DOHH2 (cell line): ENCODE results near the gene SEL1L.
"Not testable (repeated sequence)": the region's sequence is repeated elsewhere in the genome, so short reads cannot be mapped to it uniquely, and the experiment has no call there.

ENCODE experiments used
- H3F3A ChIP-seq: fragments of 200-600 bp; sonication (generic), shearing (Covaris generic); 2 replicates; pipeline ENCODE4 v1.6.0; 2016; ENCODE audit warnings: antibody characterized with exemption, mild to moderate bottlenecking; ENCODE audit not compliant: control insufficient read depth, insufficient read depth
- H3K27ac ChIP-seq: fragments of 200-600 bp; sonication (generic); 2 replicates; pipeline ENCODE4 v1.5.1; 2014; ENCODE audit warnings: low read depth, mild to moderate bottlenecking, low read length, moderate library complexity
- H3K27me3 ChIP-seq: fragments of 200-600 bp; sonication (generic); 2 replicates; pipeline ENCODE4 v1.6.1; 2014; ENCODE audit warnings: mild to moderate bottlenecking, low read length, mixed read lengths; ENCODE audit not compliant: control insufficient read depth
- H3K36me3 ChIP-seq: fragments of 200-600 bp; sonication (generic); 2 replicates; pipeline ENCODE4 v1.6.1; 2014; ENCODE audit warnings: mild to moderate bottlenecking, low read length, moderate library complexity, mixed read lengths; ENCODE audit not compliant: control insufficient read depth
- H3K4me1 ChIP-seq: fragments of 200-600 bp; sonication (generic); 2 replicates; pipeline ENCODE4 v1.6.1; 2014; ENCODE audit warnings: mild to moderate bottlenecking, low read length, mixed read lengths; ENCODE audit not compliant: control insufficient read depth
- H3K4me2 ChIP-seq: fragments of 200-600 bp; sonication (generic); 2 replicates; pipeline ENCODE4 v1.6.0; 2014; ENCODE audit warnings: mild to moderate bottlenecking, low read length, moderate library complexity
- H3K4me3 ChIP-seq: fragments of 200-600 bp; sonication (generic); 2 replicates; pipeline ENCODE4 v1.5.1; 2014; ENCODE audit warnings: mild to moderate bottlenecking, low read length, mixed read lengths
- H3K79me2 ChIP-seq: fragments of 200-600 bp; sonication (generic); 2 replicates; pipeline ENCODE4 v1.6.1; 2014; ENCODE audit warnings: mild to moderate bottlenecking, low read length, mixed read lengths; ENCODE audit not compliant: control insufficient read depth
- H3K9me2 ChIP-seq: fragments of 200-600 bp; sonication (generic); replicated peaks from 2 replicates; pipeline ENCODE4 v1.6.1; 2014; ENCODE audit warnings: mild to moderate bottlenecking, low read length, mixed read lengths; ENCODE audit not compliant: control insufficient read depth
- H3K9me3 ChIP-seq: fragments of 200-600 bp; sonication (generic); 2 replicates; pipeline ENCODE4 v1.6.1; 2014; ENCODE audit warnings: antibody characterized with exemption, low read length, mixed read lengths; ENCODE audit not compliant: control insufficient read depth, insufficient read depth
- H4K20me1 ChIP-seq: fragments of 200-600 bp; sonication (generic); 2 replicates; pipeline ENCODE4 v1.6.0; 2014; ENCODE audit warnings: low read depth, mild to moderate bottlenecking, antibody characterized with exemption, low read length, moderate library complexity; ENCODE audit not compliant: control insufficient read depth, insufficient read depth
- EZH2phosphoT487 ChIP-seq: fragments of 200-600 bp; sonication (generic); IDR thresholded peaks from 2 replicates; pipeline ENCODE4 v1.6.1; 2017; ENCODE audit warnings: borderline replicate concordance, mild to moderate bottlenecking, antibody characterized with exemption, low read length, moderate library complexity, mixed read lengths
- TF ChIP-seq, protein P1 (sequence below): fragments of 200-600 bp; sonication (generic); IDR thresholded peaks from one replicate; pipeline ENCODE4 v1.5.1; 2014; ENCODE audit warnings: antibody characterized with exemption, mild to moderate bottlenecking, low read depth, low read length; ENCODE audit not compliant: poor library complexity, severe bottlenecking

SEL1L gene

DNA sequence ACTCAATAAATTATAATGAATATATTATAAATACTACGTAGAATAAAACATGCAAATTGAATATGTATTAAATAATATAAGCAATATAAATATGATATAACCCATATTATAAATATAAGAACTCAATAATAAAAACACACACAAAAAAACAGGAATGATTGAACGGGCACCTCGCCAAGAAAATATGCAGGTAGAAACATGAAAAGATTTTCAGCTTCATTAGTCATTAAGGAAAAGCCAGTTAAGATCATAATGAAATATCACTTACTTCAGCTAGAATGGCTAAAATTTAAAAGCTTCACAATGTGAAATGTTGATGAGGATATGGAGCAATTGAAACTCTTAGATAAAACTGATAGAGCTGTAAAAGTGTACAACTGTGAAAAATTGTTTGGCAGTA lies 17.8 kb upstream of the SEL1L start:
- Histone ChIP-seq H3K79me2 (no peaks in the 10 kb centered on the region), H3K9me3 (no peaks in the 10 kb centered on the region), H4K20me1 (no peaks in the 10 kb centered on the region), H3K9me2 (no peaks in the 10 kb centered on the region), H3K4me3 (no peak overlapping the region), H3K27ac (no peak overlapping the region), H3K36me3 (no peaks in the 10 kb centered on the region), H3K4me2 (no peak overlapping the region), H3F3A (no peaks in the 10 kb centered on the region), H3K4me1 (peaks cover 5% of the 10 kb centered on the region), H3K27me3 (no peaks in the 10 kb centered on the region)
- TF ChIP-seq, protein P1, sequence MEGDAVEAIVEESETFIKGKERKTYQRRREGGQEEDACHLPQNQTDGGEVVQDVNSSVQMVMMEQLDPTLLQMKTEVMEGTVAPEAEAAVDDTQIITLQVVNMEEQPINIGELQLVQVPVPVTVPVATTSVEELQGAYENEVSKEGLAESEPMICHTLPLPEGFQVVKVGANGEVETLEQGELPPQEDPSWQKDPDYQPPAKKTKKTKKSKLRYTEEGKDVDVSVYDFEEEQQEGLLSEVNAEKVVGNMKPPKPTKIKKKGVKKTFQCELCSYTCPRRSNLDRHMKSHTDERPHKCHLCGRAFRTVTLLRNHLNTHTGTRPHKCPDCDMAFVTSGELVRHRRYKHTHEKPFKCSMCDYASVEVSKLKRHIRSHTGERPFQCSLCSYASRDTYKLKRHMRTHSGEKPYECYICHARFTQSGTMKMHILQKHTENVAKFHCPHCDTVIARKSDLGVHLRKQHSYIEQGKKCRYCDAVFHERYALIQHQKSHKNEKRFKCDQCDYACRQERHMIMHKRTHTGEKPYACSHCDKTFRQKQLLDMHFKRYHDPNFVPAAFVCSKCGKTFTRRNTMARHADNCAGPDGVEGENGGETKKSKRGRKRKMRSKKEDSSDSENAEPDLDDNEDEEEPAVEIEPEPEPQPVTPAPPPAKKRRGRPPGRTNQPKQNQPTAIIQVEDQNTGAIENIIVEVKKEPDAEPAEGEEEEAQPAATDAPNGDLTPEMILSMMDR: no peak
- no peak for TF ChIP-seq EZH2phosphoT487

DNA sequence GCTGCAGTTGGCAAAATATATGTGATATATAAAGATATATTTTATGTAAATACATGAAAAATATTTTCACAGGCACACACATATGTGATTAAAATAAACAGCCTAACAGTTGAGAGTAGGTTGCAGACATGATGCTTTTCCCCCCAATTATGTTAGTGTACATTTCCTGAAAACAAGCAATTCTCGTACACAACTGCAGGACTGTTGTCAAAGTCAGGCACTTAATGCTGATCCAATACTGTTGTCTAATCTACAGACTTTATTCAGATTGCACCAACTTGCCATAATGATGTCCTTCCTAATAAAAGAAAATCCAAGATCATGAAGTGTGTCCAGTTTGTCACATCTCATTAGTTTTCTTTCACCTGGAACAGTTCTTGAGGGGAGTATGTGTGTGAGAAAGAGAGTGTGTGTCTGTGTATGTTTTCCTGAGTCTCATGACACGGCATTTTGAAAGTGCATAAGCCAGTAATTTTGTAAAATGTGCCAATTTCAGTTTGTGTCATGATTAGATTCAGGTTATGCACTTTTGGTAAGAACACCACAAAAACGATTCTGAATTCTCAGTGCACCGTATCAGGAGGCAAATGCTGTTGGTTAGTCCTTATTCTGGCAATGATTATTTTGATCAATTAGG lies 16.5 kb upstream of the SEL1L start:
- H3K9me2 ChIP-seq: no peaks in the 10 kb centered on the region
- H3K79me2 ChIP-seq: no peaks in the 10 kb centered on the region
- no peaks in the 10 kb centered on the region for H3K36me3 ChIP-seq
- H3K9me3 ChIP-seq: no peaks in the 10 kb centered on the region
- H3K27me3 ChIP-seq: no peaks in the 10 kb centered on the region
- H3K27ac ChIP-seq: no peak overlapping the region
- TF ChIP-seq, protein P1: no peak
- no peak for TF ChIP-seq EZH2phosphoT487
- no peak overlapping the region for H3K4me3 ChIP-seq
- H3K4me2 ChIP-seq: no peak overlapping the region
- H4K20me1 ChIP-seq: no peaks in the 10 kb centered on the region
- H3F3A ChIP-seq: no peaks in the 10 kb centered on the region
- H3K4me1 ChIP-seq: peaks cover 5% of the 10 kb centered on the region

GRCh38 chr14:81541206-81541605 lies 7.6 kb upstream of the SEL1L start:
- not testable (repeated sequence) for H3K4me1 ChIP-seq, H3K27me3 ChIP-seq, H3K4me2 ChIP-seq

DNA sequence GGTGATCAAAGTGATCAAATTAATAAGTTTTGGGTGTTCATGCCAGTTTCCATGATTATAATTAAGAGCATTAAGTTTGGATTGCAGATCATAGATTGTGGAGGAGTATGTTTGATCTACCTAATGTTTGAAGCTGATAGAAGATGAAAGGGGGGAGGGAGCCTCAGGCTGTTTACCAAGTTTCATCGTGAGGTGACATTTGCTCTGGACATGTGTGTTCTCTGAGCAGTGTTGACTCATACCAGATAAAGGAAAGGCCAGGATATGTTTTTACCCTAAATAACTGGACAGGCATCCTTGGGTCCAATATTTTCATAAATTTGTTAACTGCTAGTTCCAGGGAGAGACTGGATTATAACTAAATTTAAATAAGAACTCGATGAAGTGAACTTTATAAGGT lies 3.5 kb upstream of the SEL1L start:
- Histone ChIP-seq H3K9me3 (peaks cover 5% of the 10 kb centered on the region; the same call in 1 of the 2 replicates), H3K4me1 (peaks cover 23% of the 10 kb centered on the region), H3K4me2 (no peak overlapping the region)

More at GRCh38 chr14:81541206-81541605, 7.6 kb upstream of the SEL1L start:
- H4K20me1 ChIP-seq, H3K79me2 ChIP-seq, H3K9me3 ChIP-seq, H3F3A ChIP-seq, H3K4me3 ChIP-seq, H3K27ac ChIP-seq, H3K36me3 ChIP-seq, H3K9me2 ChIP-seq: not testable (repeated sequence)

More for the DNA sequence above, 3.5 kb upstream of the SEL1L start:
- H3F3A ChIP-seq: no peaks in the 10 kb centered on the region
- no peaks in the 10 kb centered on the region for H3K9me2 ChIP-seq
- H3K4me3 ChIP-seq: no peak overlapping the region
- H4K20me1 ChIP-seq: peaks cover 9% of the 10 kb centered on the region; the same call in 1 of the 2 replicates
- TF ChIP-seq EZH2phosphoT487: no peak
- H3K27me3 ChIP-seq: no peaks in the 10 kb centered on the region
- H3K79me2 ChIP-seq: peaks cover 14% of the 10 kb centered on the region
- no peak overlapping the region for H3K27ac ChIP-seq
- peaks cover 10% of the 10 kb centered on the region for H3K36me3 ChIP-seq
